ENCODE measurements around the gene TMA7B. TPM values are rescaled to one million over a fixed set of nuclear protein-coding genes. Genes with fewer than 3 reads are reported as not detected.

TMA7B gene
- total RNA-seq, 1 donor from 2014 or later: 1.0 TPM

DNA sequence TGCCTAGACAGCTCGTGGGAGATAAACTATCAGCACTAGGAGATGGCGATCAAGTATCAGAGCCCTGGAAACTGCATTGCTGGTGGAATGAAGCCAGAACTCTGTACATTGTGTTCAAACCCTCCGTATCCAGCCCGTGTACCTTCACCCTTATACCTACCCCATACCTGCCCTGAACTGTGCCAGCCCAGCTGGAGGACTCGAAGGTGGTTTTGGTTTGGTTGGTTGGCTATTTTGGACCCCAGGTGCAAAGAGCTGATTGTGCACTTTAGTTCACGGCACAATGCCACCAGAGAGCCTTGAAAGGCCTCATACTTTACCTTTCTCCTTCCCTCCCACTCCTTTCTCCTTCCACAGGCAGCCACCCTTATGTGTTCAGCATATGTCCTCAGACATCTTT is 50.5 kb downstream of the TMA7B start:
- Mint-ChIP-seq H3K36me3 (ENCODE audit: low read depth, unreplicated experiment) (peaks cover 5% of the 10 kb centered on the region), H3K9me3 (ENCODE audit: unreplicated experiment) (no peaks in the 10 kb centered on the region), H3K4me1 (ENCODE audit: unreplicated experiment) (peaks cover 16% of the 10 kb centered on the region), H3K27ac (ENCODE audit: unreplicated experiment) (no peak overlapping the region), H3K27me3 (ENCODE audit: unreplicated experiment) (peaks cover 8% of the 10 kb centered on the region), H3K4me3 (ENCODE audit: unreplicated experiment) (no peak overlapping the region)
- TF ChIP-seq, protein P1, sequence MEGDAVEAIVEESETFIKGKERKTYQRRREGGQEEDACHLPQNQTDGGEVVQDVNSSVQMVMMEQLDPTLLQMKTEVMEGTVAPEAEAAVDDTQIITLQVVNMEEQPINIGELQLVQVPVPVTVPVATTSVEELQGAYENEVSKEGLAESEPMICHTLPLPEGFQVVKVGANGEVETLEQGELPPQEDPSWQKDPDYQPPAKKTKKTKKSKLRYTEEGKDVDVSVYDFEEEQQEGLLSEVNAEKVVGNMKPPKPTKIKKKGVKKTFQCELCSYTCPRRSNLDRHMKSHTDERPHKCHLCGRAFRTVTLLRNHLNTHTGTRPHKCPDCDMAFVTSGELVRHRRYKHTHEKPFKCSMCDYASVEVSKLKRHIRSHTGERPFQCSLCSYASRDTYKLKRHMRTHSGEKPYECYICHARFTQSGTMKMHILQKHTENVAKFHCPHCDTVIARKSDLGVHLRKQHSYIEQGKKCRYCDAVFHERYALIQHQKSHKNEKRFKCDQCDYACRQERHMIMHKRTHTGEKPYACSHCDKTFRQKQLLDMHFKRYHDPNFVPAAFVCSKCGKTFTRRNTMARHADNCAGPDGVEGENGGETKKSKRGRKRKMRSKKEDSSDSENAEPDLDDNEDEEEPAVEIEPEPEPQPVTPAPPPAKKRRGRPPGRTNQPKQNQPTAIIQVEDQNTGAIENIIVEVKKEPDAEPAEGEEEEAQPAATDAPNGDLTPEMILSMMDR (IDR thresholded peaks at IDR 0.05; ENCODE audit: unreplicated experiment): no peak
- no peak for DNase-seq (ENCODE audit: low spot score)

Other genes with a start within 250 kb of the TMA7B start
- not detected for gene ENTHD1, start 66.6 kb upstream of the TMA7B start, total RNA-seq (ENCODE audit: unreplicated experiment)
- gene GRAP2, start 59.3 kb upstream of the TMA7B start, total RNA-seq (ENCODE audit: unreplicated experiment): 20.5 TPM
- 3.5 TPM for gene FAM83F, start 34.6 kb downstream of the TMA7B start, total RNA-seq (ENCODE audit: unreplicated experiment)
- 53.4 TPM for gene TNRC6B, start 217.5 kb downstream of the TMA7B start, total RNA-seq (ENCODE audit: unreplicated experiment)

Measured in endothelial cell (in vitro differentiated cells).